ENCODE measurements around the gene PIH1D2. TPM values are rescaled to one million over a fixed set of nuclear protein-coding genes. Genes with fewer than 3 reads are reported as not detected.

Gene PIH1D2
- total RNA-seq, 2 experiments from 2014 or later, result not detected

GRCh38 chr11:112103446-112103845 lies 29.6 kb upstream of the PIH1D2 start:
- intact Hi-C loops (cut with DNase I, micrococcal nuclease), result no loop called here
- CTCF ChIA-PET, result no interaction called here
- no peak overlapping the region for H3K4me3 Mint-ChIP-seq
- Histone ChIP-seq H3K36me3 (ENCODE audit: insufficient read depth, low read length) (peaks cover 4% of the 10 kb centered on the region), H3K4me3 (ENCODE audit: low read length) (no peak overlapping the region), H3K27me3 (ENCODE audit: control insufficient read depth in 1 of 2, insufficient read depth in 2 of 2, low read length in 2 of 2) (no peaks in the 10 kb centered on the region), H3K4me1 (ENCODE audit: insufficient read depth, low read length) (no peaks in the 10 kb centered on the region), H3K9me3 (ENCODE audit: control insufficient read depth in 1 of 2, insufficient read depth in 1 of 2, low read length in 2 of 2) (no peaks in the 10 kb centered on the region), H3K27ac (ENCODE audit: low read depth in 1 of 2, low read length in 2 of 2) (no peak overlapping the region)
- no peaks in the 10 kb centered on the region for H3K9me3 Mint-ChIP-seq
- POLR2A ChIA-PET, result no interaction called here
- no peak overlapping the region for H3K27ac Mint-ChIP-seq
- H3K4me1 Mint-ChIP-seq (ENCODE audit: low read depth), result no peaks in the 10 kb centered on the region
- ATAC-seq (ENCODE audit: poor library complexity) (no peak), DNase-seq (no peak)
- no peaks in the 10 kb centered on the region for H3K27me3 Mint-ChIP-seq
- TF ChIP-seq CTCF (IDR thresholded peaks at IDR 0.05), result no peak
- H3K36me3 Mint-ChIP-seq (ENCODE audit: low read depth), result peaks cover 18% of the 10 kb centered on the region

- H3K27ac Mint-ChIP-seq, result no peak overlapping the region
- intact Hi-C loops (cut with DNase I, micrococcal nuclease), result no loop called here
- Histone ChIP-seq H3K9me3 (ENCODE audit: control insufficient read depth in 1 of 2, insufficient read depth in 1 of 2, low read length in 2 of 2) (no peaks in the 10 kb centered on the region), H3K27me3 (ENCODE audit: control insufficient read depth in 1 of 2, insufficient read depth in 2 of 2, low read length in 2 of 2) (no peaks in the 10 kb centered on the region), H3K36me3 (ENCODE audit: insufficient read depth, low read length) (peaks cover 24% of the 10 kb centered on the region), H3K27ac (ENCODE audit: low read depth in 1 of 2, low read length in 2 of 2) (no peak overlapping the region), H3K4me1 (ENCODE audit: insufficient read depth, low read length) (no peaks in the 10 kb centered on the region), H3K4me3 (ENCODE audit: low read length) (no peak overlapping the region)
- DNase-seq (no peak), ATAC-seq (ENCODE audit: poor library complexity) (no peak)
- H3K4me1 Mint-ChIP-seq (ENCODE audit: low read depth), result peaks cover 4% of the 10 kb centered on the region
- CTCF ChIA-PET, result no interaction called here
- H3K4me3 Mint-ChIP-seq, result no peak overlapping the region
- TF ChIP-seq CTCF (IDR thresholded peaks at IDR 0.05), result no peak
- no peaks in the 10 kb centered on the region for H3K9me3 Mint-ChIP-seq
- peaks cover 33% of the 10 kb centered on the region for H3K36me3 Mint-ChIP-seq (ENCODE audit: low read depth)
- POLR2A ChIA-PET, result no interaction called here
- H3K27me3 Mint-ChIP-seq, result no peaks in the 10 kb centered on the region
These were observed 26.6 kb upstream of the PIH1D2 start for GRCh38 chr11:112100462-112100861.

GRCh38 chr11:112097734-112098528 lies 24.1 kb upstream of the PIH1D2 start:
- no peaks in the 10 kb centered on the region for H3K9me3 Mint-ChIP-seq
- Histone ChIP-seq H3K36me3 (ENCODE audit: insufficient read depth, low read length) (peaks cover 36% of the 10 kb centered on the region), H3K4me3 (ENCODE audit: low read length) (no peak overlapping the region), H3K4me1 (ENCODE audit: insufficient read depth, low read length) (no peaks in the 10 kb centered on the region), H3K27ac (ENCODE audit: low read depth in 1 of 2, low read length in 2 of 2) (no peak overlapping the region), H3K27me3 (ENCODE audit: control insufficient read depth in 1 of 2, insufficient read depth in 2 of 2, low read length in 2 of 2) (no peaks in the 10 kb centered on the region), H3K9me3 (ENCODE audit: control insufficient read depth in 1 of 2, insufficient read depth in 1 of 2, low read length in 2 of 2) (no peaks in the 10 kb centered on the region)
- peaks cover 53% of the 10 kb centered on the region for H3K36me3 Mint-ChIP-seq (ENCODE audit: low read depth)
- ChIA-PET CTCF (no interaction called here), POLR2A (no interaction called here)
- no peak for DNase-seq
- TF ChIP-seq CTCF (IDR thresholded peaks at IDR 0.05), result no peak
- intact Hi-C loops (cut with DNase I, micrococcal nuclease), result no loop called here
- no peak overlapping the region for H3K27ac Mint-ChIP-seq
- H3K27me3 Mint-ChIP-seq, result no peaks in the 10 kb centered on the region
- peaks cover 4% of the 10 kb centered on the region for H3K4me1 Mint-ChIP-seq (ENCODE audit: low read depth)
- no peak overlapping the region for H3K4me3 Mint-ChIP-seq
- ATAC-seq (ENCODE audit: poor library complexity), result no peak

All from CD4-positive, alpha-beta T cell (primary cell).